ENCODE data around the gene QDPR. TPM values are rescaled to one million over a fixed set of nuclear protein-coding genes. Genes with fewer than 3 reads are reported as not detected.
A peak's percentile ranks its signal among the peaks of the same experiment; 100 is the strongest.
"Not testable (repeated sequence)": the region's sequence is repeated elsewhere in the genome, so short reads cannot be mapped to it uniquely, and the experiment has no call there.

Gene QDPR
- total RNA-seq, 2 donors from 2014 or later = 22.4 to 22.6 TPM

DNA sequence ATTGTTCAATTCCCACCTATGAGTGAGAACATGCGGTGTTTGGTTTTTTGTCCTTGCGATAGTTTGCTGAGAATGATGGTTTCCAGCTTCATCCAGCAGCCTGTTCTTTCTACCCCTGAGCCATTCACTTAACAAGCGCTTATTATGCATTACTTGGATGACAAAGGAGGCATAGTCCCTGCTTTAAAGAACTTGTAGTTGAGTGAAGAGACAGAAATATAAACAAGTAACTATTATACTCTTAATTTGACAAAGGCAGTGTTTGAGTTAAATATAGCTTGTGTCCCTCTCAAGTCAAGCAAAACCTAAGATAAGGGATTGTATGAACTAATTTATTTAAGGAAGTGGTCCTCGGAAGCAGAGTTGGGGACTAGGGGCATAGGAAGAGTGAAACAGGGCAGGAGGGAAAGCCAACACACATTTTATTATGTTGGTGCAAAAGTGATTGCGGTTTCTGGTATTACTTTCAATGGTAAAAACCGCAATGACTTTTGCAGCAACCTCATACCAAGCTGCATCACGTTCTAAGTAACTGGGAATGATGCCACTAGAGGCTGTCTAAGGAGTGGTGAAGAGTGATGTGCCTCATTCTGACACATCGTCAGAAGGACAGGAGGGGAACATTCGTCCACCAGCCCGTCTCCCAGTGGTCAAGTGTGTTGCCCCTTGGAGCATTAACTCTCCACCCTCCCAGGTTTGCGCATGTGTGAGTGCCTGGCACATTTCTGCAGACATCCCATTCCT, 41.8 kb downstream of the QDPR start:
- Mint-ChIP-seq H3K27ac (no peak overlapping the region), H3K27me3 (ENCODE audit: low read depth) (no peaks in the 10 kb centered on the region), H3K4me1 (ENCODE audit: low read depth) (peaks cover 5% of the 10 kb centered on the region), H3K4me3 (no peak overlapping the region), H3K9me3 (no peaks in the 10 kb centered on the region), H3K36me3 (ENCODE audit: insufficient read depth in 2 of 2) (no peaks in the 10 kb centered on the region)
- no peak for ATAC-seq (replicated peaks in 1 of 2)
- no peak for DNase-seq

DNA sequence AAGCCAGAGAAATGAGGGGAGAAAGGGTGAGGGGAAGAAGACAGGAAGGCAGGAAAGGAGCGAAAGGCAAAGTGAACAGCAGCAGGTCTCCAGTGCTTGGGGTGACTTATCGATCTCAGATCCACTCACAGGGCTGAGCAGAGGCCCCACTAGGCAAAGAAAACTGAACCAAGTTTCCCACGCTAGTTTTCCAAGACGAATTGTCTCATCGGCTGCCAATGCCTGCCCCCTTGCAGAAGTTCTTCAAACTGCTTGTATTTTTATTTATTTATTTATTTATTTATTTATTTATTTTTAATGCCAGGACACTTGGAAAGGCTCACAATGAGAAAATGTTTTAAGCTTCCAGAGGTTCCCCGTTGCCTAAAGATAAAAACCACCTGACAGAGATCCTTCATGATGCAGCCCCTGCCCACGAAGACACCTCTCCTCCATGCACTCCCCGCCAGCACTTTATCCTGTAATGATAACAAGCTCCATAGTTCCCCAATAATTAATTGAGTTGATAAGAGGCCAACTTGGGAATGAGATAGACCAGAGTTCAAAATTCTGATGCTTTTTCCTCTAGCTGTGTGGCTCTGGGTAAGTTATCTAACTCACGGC, 43.2 kb downstream of the QDPR start:
- H3K4me3 Mint-ChIP-seq = no peak overlapping the region
- no peak for ATAC-seq (replicated peaks in 1 of 2)
- H3K27ac Mint-ChIP-seq = no peak overlapping the region
- H3K36me3 Mint-ChIP-seq (ENCODE audit: insufficient read depth in 2 of 2) = no peaks in the 10 kb centered on the region
- no peak for DNase-seq
- no peaks in the 10 kb centered on the region for H3K27me3 Mint-ChIP-seq (ENCODE audit: low read depth)
- no peaks in the 10 kb centered on the region for H3K9me3 Mint-ChIP-seq
- H3K4me1 Mint-ChIP-seq (ENCODE audit: low read depth) = peaks cover 5% of the 10 kb centered on the region

DNA sequence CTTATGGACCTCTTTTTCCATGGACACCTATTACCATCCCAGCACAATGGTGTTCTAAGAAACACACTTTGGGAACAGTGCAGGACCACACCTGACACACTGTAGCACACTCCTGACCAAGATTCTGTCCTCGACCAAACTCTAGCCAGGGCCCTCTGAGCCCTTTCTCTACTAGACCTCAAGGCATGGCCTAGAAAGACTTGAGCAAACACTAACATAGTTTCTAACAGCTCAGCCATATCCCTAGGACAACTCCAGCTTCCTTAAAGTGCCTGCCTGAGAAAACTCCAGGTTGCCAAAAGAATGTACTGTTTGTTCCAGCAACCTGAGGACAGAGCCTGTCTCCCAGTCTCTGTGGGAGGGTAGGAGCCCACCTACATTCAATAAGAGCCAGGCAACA, 48.3 kb downstream of the QDPR start:
- Mint-ChIP-seq H3K27ac (no peak overlapping the region), H3K27me3 (ENCODE audit: low read depth) (no peaks in the 10 kb centered on the region)

DNA sequence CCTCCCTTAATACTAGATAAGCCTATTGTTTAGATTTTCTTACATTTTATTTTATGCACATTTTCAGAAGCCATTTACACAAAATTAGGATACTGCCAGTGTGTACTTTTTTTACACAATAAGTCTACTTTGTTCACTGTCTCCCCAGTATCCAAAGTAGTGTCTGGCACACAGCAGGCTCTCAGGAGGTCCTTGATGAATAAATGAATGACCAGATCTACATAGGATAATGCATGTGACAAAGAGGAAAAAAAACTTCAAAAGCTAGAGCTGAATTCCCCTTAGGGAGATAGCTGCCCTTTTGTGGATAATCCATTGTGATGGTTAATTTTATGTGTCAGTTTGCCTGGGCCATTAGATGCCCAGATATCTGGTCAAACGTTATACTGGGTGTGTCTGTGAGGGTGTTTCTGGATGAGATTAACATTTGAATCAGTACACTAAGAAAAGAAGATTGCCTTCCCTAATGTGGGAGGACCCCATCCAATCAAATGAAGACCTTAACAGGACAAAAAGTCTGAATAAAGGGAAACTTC, 61.6 kb downstream of the QDPR start:
- peaks cover 0 to 2% of the 10 kb centered on the region in 2 donors for H3K36me3 Mint-ChIP-seq (ENCODE audit: insufficient read depth in 2 of 2)
- H3K27ac Mint-ChIP-seq = no peak overlapping the region
- ATAC-seq (replicated peaks in 1 of 2) (no peak), DNase-seq (no peak)
- H3K9me3 Mint-ChIP-seq = peaks cover 0 to under 1% of the 10 kb centered on the region in 2 donors
- H3K4me3 Mint-ChIP-seq = no peak overlapping the region
- H3K4me1 Mint-ChIP-seq (ENCODE audit: low read depth) = no peaks in the 10 kb centered on the region
- no peaks in the 10 kb centered on the region for H3K27me3 Mint-ChIP-seq (ENCODE audit: low read depth)

More for the DNA sequence above, 48.3 kb downstream of the QDPR start:
- Mint-ChIP-seq H3K36me3 (ENCODE audit: insufficient read depth in 2 of 2) (peaks cover 0 to 2% of the 10 kb centered on the region in 2 donors), H3K4me1 (ENCODE audit: low read depth) (no peaks in the 10 kb centered on the region), H3K4me3 (no peak overlapping the region), H3K9me3 (peaks cover 0 to 2% of the 10 kb centered on the region in 2 donors)
- DNase-seq (no peak), ATAC-seq (replicated peaks in 1 of 2) (no peak)

DNA sequence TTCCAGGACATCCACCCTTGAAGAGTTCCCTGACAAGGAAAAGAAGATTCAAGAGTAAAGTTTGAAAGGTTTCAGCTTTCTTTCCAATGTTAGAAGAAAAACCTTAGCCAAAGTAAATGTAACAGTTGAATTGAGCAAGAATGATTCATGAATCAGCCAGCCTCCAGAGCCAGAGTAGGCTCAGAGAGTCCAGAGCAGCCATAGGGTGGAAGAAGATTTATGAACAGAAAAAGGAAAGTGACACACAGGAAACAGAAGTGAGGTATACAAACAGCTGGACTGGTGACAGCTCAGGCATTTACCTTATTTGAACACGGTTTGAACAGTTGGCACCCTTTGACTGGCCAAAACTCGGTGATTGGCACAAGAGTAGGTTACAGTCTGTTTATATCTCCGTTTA, 63.2 kb downstream of the QDPR start:
- DNase-seq (no peak), ATAC-seq (replicated peaks in 1 of 2) (peak; percentile 45 to 47)
- H3K36me3 Mint-ChIP-seq (ENCODE audit: insufficient read depth in 2 of 2) = peaks cover 0 to 2% of the 10 kb centered on the region in 2 donors
- no peak overlapping the region for H3K4me3 Mint-ChIP-seq
- H3K27me3 Mint-ChIP-seq (ENCODE audit: low read depth) = no peaks in the 10 kb centered on the region
- H3K27ac Mint-ChIP-seq = no peak overlapping the region
- H3K4me1 Mint-ChIP-seq (ENCODE audit: low read depth) = no peaks in the 10 kb centered on the region
- no peaks in the 10 kb centered on the region for H3K9me3 Mint-ChIP-seq

DNA sequence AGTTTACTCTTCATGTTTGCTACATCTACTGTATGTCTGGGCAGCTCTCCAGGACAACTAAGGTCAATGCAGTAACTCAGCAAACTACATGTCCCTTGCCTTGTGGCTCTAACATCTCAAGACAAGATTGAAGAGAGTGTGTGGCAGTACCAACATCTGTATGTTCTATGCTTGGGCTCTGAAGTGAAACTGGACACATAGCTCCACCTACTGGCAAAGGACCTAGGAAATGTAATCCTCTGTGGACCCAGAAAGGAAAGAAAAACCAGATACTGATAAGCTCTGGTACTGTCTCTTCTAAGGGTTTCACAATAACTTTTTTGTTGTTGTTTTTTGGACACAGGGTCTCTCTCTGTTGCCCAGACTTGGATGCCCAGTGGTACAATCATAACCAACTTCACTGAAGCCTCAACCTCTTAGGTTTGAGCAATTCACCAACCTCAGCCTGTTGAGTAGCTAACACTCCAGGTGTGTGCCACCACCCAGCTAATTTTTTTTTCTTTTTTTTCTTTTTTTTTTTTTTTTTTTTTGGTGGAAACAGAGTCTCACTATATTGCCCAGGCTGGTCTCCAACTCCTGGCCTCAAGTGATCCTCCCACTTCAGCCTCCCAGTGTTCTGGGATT, 64.1 kb downstream of the QDPR start:
- peaks cover 0 to 2% of the 10 kb centered on the region in 2 donors for H3K36me3 Mint-ChIP-seq (ENCODE audit: insufficient read depth in 2 of 2)

DNA sequence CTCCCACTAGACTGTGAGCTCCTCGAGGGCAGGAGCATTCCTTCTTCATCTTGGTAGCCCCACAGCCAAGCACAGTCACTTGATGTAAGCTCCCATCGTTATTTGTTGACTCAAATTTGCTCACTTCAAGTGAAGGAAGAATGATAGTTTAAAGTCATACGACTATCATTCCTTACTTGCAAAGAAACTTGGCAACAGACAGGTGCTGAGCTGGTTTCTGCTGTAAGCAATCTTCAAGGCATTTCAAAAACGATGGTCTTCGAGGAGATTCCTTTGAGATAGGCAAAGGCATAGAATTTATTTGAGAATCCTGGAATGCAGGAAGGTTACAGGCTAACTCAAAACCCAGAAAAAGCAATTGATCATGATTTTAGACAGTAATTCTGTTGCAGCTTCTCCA, 64.8 kb downstream of the QDPR start:
- Mint-ChIP-seq H3K9me3 (no peaks in the 10 kb centered on the region), H3K27me3 (ENCODE audit: low read depth) (no peaks in the 10 kb centered on the region), H3K36me3 (ENCODE audit: insufficient read depth in 2 of 2) (no peaks in the 10 kb centered on the region), H3K4me3 (no peak overlapping the region), H3K4me1 (ENCODE audit: low read depth) (no peaks in the 10 kb centered on the region), H3K27ac (no peak overlapping the region)
- DNase-seq = no peak
- ATAC-seq (replicated peaks in 1 of 2) = no peak

More for the DNA sequence above, 64.1 kb downstream of the QDPR start:
- peak; percentile 52 to 57 for DNase-seq
- H3K27ac Mint-ChIP-seq = no peak overlapping the region
- no peaks in the 10 kb centered on the region for H3K9me3 Mint-ChIP-seq
- peak; percentile 84 to 89 for ATAC-seq (replicated peaks in 1 of 2)
- no peaks in the 10 kb centered on the region for H3K4me1 Mint-ChIP-seq (ENCODE audit: low read depth)
- no peak overlapping the region for H3K4me3 Mint-ChIP-seq
- H3K27me3 Mint-ChIP-seq (ENCODE audit: low read depth) = no peaks in the 10 kb centered on the region

DNA sequence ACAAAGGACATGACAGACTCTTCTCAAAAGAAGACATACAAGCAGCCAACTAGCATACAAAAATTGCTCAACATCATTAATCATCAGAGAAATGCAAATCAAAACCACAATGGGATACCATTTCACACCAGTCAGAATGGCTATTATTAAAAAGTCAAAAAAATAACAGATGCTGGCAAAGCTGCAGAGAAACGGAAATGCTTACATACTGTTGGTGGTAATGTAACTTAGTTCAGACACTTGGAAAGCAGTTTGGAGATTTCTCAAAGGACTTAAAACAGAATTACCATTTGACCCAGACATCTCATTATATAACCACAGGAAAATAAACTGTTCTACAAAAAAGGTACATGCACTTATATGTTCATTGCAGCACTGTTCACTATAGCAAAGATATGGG, 69.4 kb downstream of the QDPR start:
- not testable (repeated sequence) for DNase-seq; H3K27ac Mint-ChIP-seq; H3K27me3 Mint-ChIP-seq (ENCODE audit: low read depth); H3K36me3 Mint-ChIP-seq (ENCODE audit: insufficient read depth in 2 of 2); H3K4me3 Mint-ChIP-seq; ATAC-seq (replicated peaks in 1 of 2); H3K9me3 Mint-ChIP-seq; H3K4me1 Mint-ChIP-seq (ENCODE audit: low read depth)

DNA sequence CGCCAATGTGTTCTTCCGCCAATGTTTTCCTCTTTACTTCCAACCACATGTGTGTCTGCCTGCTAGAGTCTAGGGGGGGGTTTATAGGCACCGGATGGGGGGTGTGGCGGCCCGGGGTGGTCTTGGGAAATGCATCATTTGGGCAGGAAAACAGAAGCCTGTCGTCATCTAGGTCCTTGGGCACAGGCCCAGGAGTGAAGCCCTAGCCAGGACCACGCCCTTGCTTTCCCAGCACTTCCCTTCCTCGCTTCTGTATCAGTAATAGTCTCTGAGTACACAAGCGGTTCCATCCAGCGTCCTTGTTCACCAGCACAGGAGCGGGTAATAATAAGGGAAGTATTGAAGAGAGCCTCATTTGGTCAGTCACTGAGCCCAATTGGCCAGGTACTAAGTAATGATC, 74.5 kb downstream of the QDPR start:
- Mint-ChIP-seq H3K4me1 (ENCODE audit: low read depth) (no peaks in the 10 kb centered on the region), H3K27ac (no peak overlapping the region), H3K27me3 (ENCODE audit: low read depth) (no peaks in the 10 kb centered on the region), H3K4me3 (no peak overlapping the region), H3K9me3 (peaks cover 4% of the 10 kb centered on the region in 2 donors), H3K36me3 (ENCODE audit: insufficient read depth in 2 of 2) (peaks cover 0 to 2% of the 10 kb centered on the region in 2 donors)
- no peak for ATAC-seq (replicated peaks in 1 of 2)
- DNase-seq = no peak

DNA sequence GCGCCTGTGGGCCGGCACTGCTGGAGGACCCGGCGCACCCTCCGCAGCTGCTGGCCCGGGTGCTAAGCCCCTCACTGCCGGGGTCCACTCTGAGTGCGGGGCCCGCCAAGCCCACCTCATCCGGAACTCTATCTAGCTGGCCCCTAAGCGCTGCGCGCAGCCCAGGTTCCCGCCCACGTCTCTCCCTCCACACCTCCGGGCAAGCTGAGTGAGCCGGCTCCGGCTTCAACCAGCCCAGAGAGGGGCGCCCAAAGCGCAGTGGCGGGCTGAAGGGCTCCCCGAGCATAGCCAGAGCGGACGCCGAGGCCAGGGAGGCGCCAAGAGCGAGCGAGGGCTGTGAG, 75.2 kb downstream of the QDPR start:
- ATAC-seq (replicated peaks in 1 of 2) = no peak
- H3K4me3 Mint-ChIP-seq = no peak overlapping the region
- no peaks in the 10 kb centered on the region for H3K27me3 Mint-ChIP-seq (ENCODE audit: low read depth)
- H3K9me3 Mint-ChIP-seq = peaks cover 4% of the 10 kb centered on the region in 2 donors
- H3K4me1 Mint-ChIP-seq (ENCODE audit: low read depth) = no peaks in the 10 kb centered on the region
- peaks cover 0 to 2% of the 10 kb centered on the region in 2 donors for H3K36me3 Mint-ChIP-seq (ENCODE audit: insufficient read depth in 2 of 2)
- DNase-seq = no peak
- H3K27ac Mint-ChIP-seq = no peak overlapping the region

Other genes with a start within 250 kb of the QDPR start
- gene CLRN2, start 3.1 kb upstream of the QDPR start, total RNA-seq = not detected
- 10 to 100 TPM; 72.5 to 97.7 TPM for gene LAP3, start 65.1 kb upstream of the QDPR start, total RNA-seq
- gene MED28, start 102.6 kb upstream of the QDPR start, total RNA-seq = 10 to 100 TPM; 38.6 to 44.5 TPM